Putamen (tissue), 1 donor: ENCODE measurements around the gene SFXN1.

Source experiments
- DNase-seq: peaks from one replicate; pipeline ENCODE4 v3.0.0-alpha.2; 2016; ENCODE audit warnings: low spot score

SFXN1 gene

GRCh38 chr5:175466700-175467318 is 11.6 kb upstream of the SFXN1 start:
- no peak for DNase-seq

GRCh38 chr5:175467983-175468690 is 10.2 kb upstream of the SFXN1 start:
- DNase-seq: no peak

- DNase-seq: no peak
Measured at GRCh38 chr5:175468892-175469291, 9.5 kb upstream of the SFXN1 start.

- DNase-seq: no peak
Measured at GRCh38 chr5:175469916-175470315, 8.4 kb upstream of the SFXN1 start.

GRCh38 chr5:175470781-175471180 is 7.6 kb upstream of the SFXN1 start:
- no peak for DNase-seq

- DNase-seq: no peak
Measured at GRCh38 chr5:175471196-175471595, 7.2 kb upstream of the SFXN1 start.

GRCh38 chr5:175471628-175472027 is 6.7 kb upstream of the SFXN1 start:
- DNase-seq: no peak

- no peak for DNase-seq
Measured at GRCh38 chr5:175472378-175472777, 6.0 kb upstream of the SFXN1 start.

GRCh38 chr5:175475248-175475647 is 3.1 kb upstream of the SFXN1 start:
- no peak for DNase-seq

GRCh38 chr5:175477440-175477839 is 920 bp upstream of the SFXN1 start:
- no peak for DNase-seq

GRCh38 chr5:175478008-175478383 is 364 bp upstream of the SFXN1 start:
- DNase-seq: no peak

GRCh38 chr5:175479125-175479881 is 943 bp downstream of the SFXN1 start:
- no peak for DNase-seq

GRCh38 chr5:175483337-175483736 is 5.0 kb downstream of the SFXN1 start:
- DNase-seq: no peak

- no peak for DNase-seq
Measured at GRCh38 chr5:175484322-175484721, 6.0 kb downstream of the SFXN1 start.

- DNase-seq: no peak
Measured at GRCh38 chr5:175484829-175485228, 6.5 kb downstream of the SFXN1 start.

GRCh38 chr5:175485631-175486030 is 7.3 kb downstream of the SFXN1 start:
- DNase-seq: no peak

- DNase-seq: no peak
Measured at GRCh38 chr5:175487514-175488222, 9.3 kb downstream of the SFXN1 start.

GRCh38 chr5:175489693-175490443 is 11.5 kb downstream of the SFXN1 start:
- DNase-seq: no peak

- no peak for DNase-seq
Measured at GRCh38 chr5:175491223-175491622, 12.9 kb downstream of the SFXN1 start.

- no peak for DNase-seq
Measured at GRCh38 chr5:175493260-175493659, 14.9 kb downstream of the SFXN1 start.

- DNase-seq: no peak
Measured at GRCh38 chr5:175493726-175494125, 15.4 kb downstream of the SFXN1 start.
